OCI-LY1 (cell line): ENCODE data around the gene HIRA.
A peak's percentile ranks its signal among the peaks of the same experiment; 100 is the strongest.

Experiments
- H2AFZ ChIP-seq: fragments of 200-600 bp; sonication (generic), shearing (Covaris generic); 2 replicates; pipeline ENCODE4 v1.6.0; 2014; ENCODE audit warnings: antibody characterized with exemption, mild to moderate bottlenecking, low read length
- H3F3A ChIP-seq: fragments of 200-600 bp; sonication (generic), shearing (Covaris generic); 2 replicates; pipeline ENCODE4 v1.6.0; 2014; ENCODE audit warnings: mild to moderate bottlenecking, antibody characterized with exemption, low read length, moderate library complexity; ENCODE audit not compliant: insufficient read depth
- H3K27ac ChIP-seq: fragments of 200-600 bp; sonication (generic); 2 replicates; pipeline ENCODE4 v1.5.1; 2014; ENCODE audit warnings: low read length, mixed run types, mild to moderate bottlenecking, low read depth; ENCODE audit not compliant: poor library complexity, severe bottlenecking
- H3K27me3 ChIP-seq: fragments of 200-600 bp; sonication (generic); 2 replicates; pipeline ENCODE4 v1.6.0; 2014; ENCODE audit warnings: antibody characterized with exemption, mild to moderate bottlenecking, low read length, moderate library complexity; ENCODE audit not compliant: insufficient read depth
- H3K36me3 ChIP-seq: fragments of 200-600 bp; sonication (generic); 2 replicates; pipeline ENCODE4 v1.6.1; 2014; ENCODE audit warnings: mild to moderate bottlenecking, antibody characterized with exemption, low read length, moderate library complexity, mixed read lengths; ENCODE audit not compliant: insufficient read depth
- H3K4me1 ChIP-seq: fragments of 200-600 bp; sonication (generic); 2 replicates; pipeline ENCODE4 v1.5.1; 2014; ENCODE audit warnings: mild to moderate bottlenecking, low read length, moderate library complexity; ENCODE audit not compliant: insufficient read depth, severe bottlenecking
- H3K4me2 ChIP-seq: fragments of 200-600 bp; sonication (generic), shearing (Covaris generic); 2 replicates; pipeline ENCODE4 v1.6.1; 2014; ENCODE audit warnings: low read length
- H3K4me3 ChIP-seq: fragments of 200-600 bp; sonication (generic); 2 replicates; pipeline ENCODE4 v1.5.1; 2014; ENCODE audit warnings: low read length, low read depth, mild to moderate bottlenecking, mixed read lengths; ENCODE audit not compliant: poor library complexity, severe bottlenecking
- H3K79me2 ChIP-seq: fragments of 200-600 bp; shearing (Covaris generic); 2 replicates; pipeline ENCODE4 v1.6.1; 2016; ENCODE audit warnings: mixed run types, low read length, mixed read lengths; ENCODE audit not compliant: insufficient read depth
- H3K9ac ChIP-seq: fragments of 200-600 bp; sonication (generic), shearing (Covaris generic); 2 replicates; pipeline ENCODE4 v1.6.1; 2014; ENCODE audit warnings: mild to moderate bottlenecking, low read length, mixed read lengths
- H3K9me2 ChIP-seq: fragments of 200-600 bp; sonication (generic), shearing (Covaris generic); 2 replicates; pipeline ENCODE4 v1.6.1; 2014; ENCODE audit warnings: low read depth, mild to moderate bottlenecking, low read length, mixed read lengths
- H3K9me3 ChIP-seq: fragments of 200-600 bp; shearing (Covaris generic); 2 replicates; pipeline ENCODE4 v1.6.1; 2014; ENCODE audit warnings: low read length, mixed read lengths
- H4K20me1 ChIP-seq: fragments of 200-600 bp; sonication (generic), shearing (Covaris generic); 2 replicates; pipeline ENCODE4 v1.6.0; 2016; ENCODE audit warnings: mild to moderate bottlenecking, low read length; ENCODE audit not compliant: insufficient read depth
- CTCF ChIP-seq: fragments of 200-600 bp; sonication (generic), shearing (Covaris generic); IDR thresholded peaks from 2 replicates; pipeline ENCODE4 v1.5.1; 2017; ENCODE audit warnings: mild to moderate bottlenecking, antibody characterized with exemption, low read length, moderate library complexity, mixed read lengths
- EZH2 ChIP-seq: fragments of 200-600 bp; sonication (generic), shearing (Covaris generic); IDR thresholded peaks from 2 replicates; pipeline ENCODE4 v1.8.0; 2017; ENCODE audit warnings: borderline replicate concordance, mixed run types, mild to moderate bottlenecking, antibody characterized with exemption, low read length, moderate library complexity, mixed read lengths

Gene HIRA

DNA sequence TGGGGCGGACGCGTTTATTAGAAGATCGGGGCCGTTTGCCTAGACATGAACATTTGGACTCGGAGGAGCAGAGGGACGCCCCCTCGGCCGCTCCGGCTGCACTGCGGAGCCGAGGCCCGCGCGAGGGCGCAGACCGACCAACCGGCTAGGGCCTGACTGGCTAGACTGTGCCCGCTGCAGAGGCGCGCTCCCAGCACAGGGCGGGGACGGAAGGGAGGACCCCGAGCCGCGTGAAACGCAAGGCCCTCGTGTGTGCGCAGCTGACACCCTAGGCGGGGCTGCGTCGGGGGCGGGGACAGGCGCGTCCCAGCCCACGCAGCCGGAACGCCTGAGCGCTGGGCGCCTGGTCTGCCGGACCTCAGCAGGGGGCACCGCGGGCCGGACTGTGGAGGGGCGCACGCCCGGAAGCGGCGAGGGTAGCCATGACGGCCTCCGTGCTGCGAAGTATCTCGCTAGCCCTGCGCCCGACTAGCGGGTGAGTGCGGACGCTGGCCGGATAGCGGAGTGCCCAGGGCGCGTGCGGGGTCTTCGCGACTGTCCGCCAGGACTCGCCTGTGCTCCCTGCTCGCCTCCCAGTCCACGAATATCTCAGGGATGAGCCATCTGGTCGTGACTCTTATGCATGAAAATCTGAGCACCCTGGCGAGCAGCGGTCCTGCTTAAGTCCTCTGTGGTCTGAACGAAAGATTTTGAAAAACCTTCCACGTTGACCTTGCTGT is 759 bp upstream of the HIRA start, which contains the start of gene MRPL40:
MRPL40 (plus strand) TSS at position 413 of the 719 bp plus-strand sequence; CDS start at position 423, 10 bp downstream.
- H3K4me1 ChIP-seq = peaks cover 34% of the 10 kb centered on the region

GRCh38 chr22:19430890-19431541 is 517 bp downstream of the HIRA start:
- Histone ChIP-seq H3K9me2 (no peaks in the 10 kb centered on the region), H3K4me2 (peak overlapping the region; percentile 86), H4K20me1 (no peaks in the 10 kb centered on the region), H3K4me1 (peaks cover 42% of the 10 kb centered on the region), H3K27me3 (no peaks in the 10 kb centered on the region), H3F3A (no peaks in the 10 kb centered on the region), H3K27ac (peak overlapping the region; percentile 63), H3K79me2 (peaks cover 51% of the 10 kb centered on the region), H3K9ac (peak overlapping the region; percentile 90), H3K4me3 (peak overlapping the region; percentile 93), H3K36me3 (peaks cover 27% of the 10 kb centered on the region), H3K9me3 (no peaks in the 10 kb centered on the region), H2AFZ (no peak overlapping the region)
- TF ChIP-seq EZH2 = no peak
- TF ChIP-seq CTCF = peak; percentile 20; the same call in 1 of the 2 replicates

More for the DNA sequence above, 759 bp upstream of the HIRA start, which contains the start of gene MRPL40:
- Histone ChIP-seq H3K9me3 (no peaks in the 10 kb centered on the region), H3K9me2 (no peaks in the 10 kb centered on the region), H3K27me3 (no peaks in the 10 kb centered on the region), H3K36me3 (peaks cover 33% of the 10 kb centered on the region), H2AFZ (no peak within 1 kb of the TSS), H3K4me3 (peak within 1 kb of the TSS; percentile 93), H3F3A (no peaks in the 10 kb centered on the region), H3K4me2 (peak within 1 kb of the TSS; percentile 65), H3K9ac (peak within 1 kb of the TSS; percentile 92), H3K79me2 (peaks cover 38% of the 10 kb centered on the region), H3K27ac (peak within 1 kb of the TSS; percentile 83), H4K20me1 (no peaks in the 10 kb centered on the region)
- TF ChIP-seq EZH2 = no peak
- no peak for TF ChIP-seq CTCF

DNA sequence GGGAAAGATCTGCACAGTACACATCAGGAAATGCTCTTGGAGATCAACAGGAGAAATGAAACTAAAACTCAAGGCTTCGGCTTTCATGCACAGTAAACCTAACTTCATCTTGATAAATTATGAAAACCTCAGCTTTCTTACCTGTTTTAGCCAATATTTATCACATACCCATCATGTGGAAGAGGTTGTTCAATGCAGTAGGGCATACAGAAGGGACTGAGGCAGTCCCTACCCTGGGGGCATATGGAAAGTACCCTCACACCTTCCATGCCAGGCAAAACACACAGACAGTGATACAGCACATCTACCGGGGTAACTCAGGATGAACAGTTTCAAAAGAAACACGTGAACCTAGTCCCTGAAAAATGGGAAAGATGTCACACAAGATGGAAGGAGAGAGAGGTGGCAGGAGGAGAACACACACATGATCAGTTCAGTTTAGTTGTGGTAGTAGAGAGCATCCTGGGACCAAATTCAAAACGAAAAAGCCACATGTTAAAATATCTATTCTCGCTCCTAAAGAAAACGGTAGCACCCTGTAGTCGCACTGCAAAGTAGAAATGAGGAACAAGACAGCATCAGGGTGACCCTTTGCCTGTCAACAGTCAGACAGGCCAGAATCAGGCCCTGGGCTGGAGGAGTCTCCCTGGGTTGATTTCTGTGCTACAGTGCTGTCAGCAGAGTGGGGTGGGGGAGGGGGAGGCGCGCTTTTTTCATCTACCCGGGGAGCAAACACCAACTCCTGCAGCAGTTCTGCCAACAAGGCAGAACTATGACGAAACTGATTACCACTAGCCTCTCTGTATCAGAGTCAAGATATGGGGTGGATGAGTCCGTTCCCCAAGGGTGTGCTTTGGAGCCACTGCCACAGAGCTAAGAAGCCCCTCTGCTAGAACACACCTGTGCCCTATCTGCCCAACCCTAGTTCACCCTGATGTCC is 1.3 kb downstream of the HIRA start:
- Histone ChIP-seq H3K9me2 (no peaks in the 10 kb centered on the region), H4K20me1 (no peaks in the 10 kb centered on the region), H3K4me2 (peak overlapping the region; percentile 86), H3K9me3 (no peaks in the 10 kb centered on the region), H2AFZ (no peak overlapping the region), H3K4me1 (peaks cover 42% of the 10 kb centered on the region), H3K9ac (peak overlapping the region; percentile 90), H3K79me2 (peaks cover 59% of the 10 kb centered on the region), H3K27ac (peak overlapping the region; percentile 63), H3K36me3 (peaks cover 23% of the 10 kb centered on the region), H3K4me3 (peak overlapping the region; percentile 93), H3F3A (no peaks in the 10 kb centered on the region), H3K27me3 (no peaks in the 10 kb centered on the region)
- no peak for TF ChIP-seq CTCF
- TF ChIP-seq EZH2 = no peak
